OCI-LY1 (cell line): ENCODE measurements around the gene SEMA3F.
A peak's percentile ranks its signal among the peaks of the same experiment; 100 is the strongest.

ENCODE experiments used
- H2AFZ ChIP-seq: fragments of 200-600 bp; sonication (generic), shearing (Covaris generic); 2 replicates; pipeline ENCODE4 v1.6.0; 2014; ENCODE audit warnings: antibody characterized with exemption, mild to moderate bottlenecking, low read length
- H3F3A ChIP-seq: fragments of 200-600 bp; sonication (generic), shearing (Covaris generic); 2 replicates; pipeline ENCODE4 v1.6.0; 2014; ENCODE audit warnings: mild to moderate bottlenecking, antibody characterized with exemption, low read length, moderate library complexity; ENCODE audit not compliant: insufficient read depth
- H3K27ac ChIP-seq: fragments of 200-600 bp; sonication (generic); 2 replicates; pipeline ENCODE4 v1.5.1; 2014; ENCODE audit warnings: low read length, mixed run types, mild to moderate bottlenecking, low read depth; ENCODE audit not compliant: poor library complexity, severe bottlenecking
- H3K27me3 ChIP-seq: fragments of 200-600 bp; sonication (generic); 2 replicates; pipeline ENCODE4 v1.6.0; 2014; ENCODE audit warnings: antibody characterized with exemption, mild to moderate bottlenecking, low read length, moderate library complexity; ENCODE audit not compliant: insufficient read depth
- H3K36me3 ChIP-seq: fragments of 200-600 bp; sonication (generic); 2 replicates; pipeline ENCODE4 v1.6.1; 2014; ENCODE audit warnings: mild to moderate bottlenecking, antibody characterized with exemption, low read length, moderate library complexity, mixed read lengths; ENCODE audit not compliant: insufficient read depth
- H3K4me1 ChIP-seq: fragments of 200-600 bp; sonication (generic); 2 replicates; pipeline ENCODE4 v1.5.1; 2014; ENCODE audit warnings: mild to moderate bottlenecking, low read length, moderate library complexity; ENCODE audit not compliant: insufficient read depth, severe bottlenecking
- H3K4me2 ChIP-seq: fragments of 200-600 bp; sonication (generic), shearing (Covaris generic); 2 replicates; pipeline ENCODE4 v1.6.1; 2014; ENCODE audit warnings: low read length
- H3K4me3 ChIP-seq: fragments of 200-600 bp; sonication (generic); 2 replicates; pipeline ENCODE4 v1.5.1; 2014; ENCODE audit warnings: low read length, low read depth, mild to moderate bottlenecking, mixed read lengths; ENCODE audit not compliant: poor library complexity, severe bottlenecking
- H3K79me2 ChIP-seq: fragments of 200-600 bp; shearing (Covaris generic); 2 replicates; pipeline ENCODE4 v1.6.1; 2016; ENCODE audit warnings: mixed run types, low read length, mixed read lengths; ENCODE audit not compliant: insufficient read depth
- H3K9ac ChIP-seq: fragments of 200-600 bp; sonication (generic), shearing (Covaris generic); 2 replicates; pipeline ENCODE4 v1.6.1; 2014; ENCODE audit warnings: mild to moderate bottlenecking, low read length, mixed read lengths
- H3K9me2 ChIP-seq: fragments of 200-600 bp; sonication (generic), shearing (Covaris generic); 2 replicates; pipeline ENCODE4 v1.6.1; 2014; ENCODE audit warnings: low read depth, mild to moderate bottlenecking, low read length, mixed read lengths
- H3K9me3 ChIP-seq: fragments of 200-600 bp; shearing (Covaris generic); 2 replicates; pipeline ENCODE4 v1.6.1; 2014; ENCODE audit warnings: low read length, mixed read lengths
- H4K20me1 ChIP-seq: fragments of 200-600 bp; sonication (generic), shearing (Covaris generic); 2 replicates; pipeline ENCODE4 v1.6.0; 2016; ENCODE audit warnings: mild to moderate bottlenecking, low read length; ENCODE audit not compliant: insufficient read depth
- CTCF ChIP-seq: fragments of 200-600 bp; sonication (generic), shearing (Covaris generic); IDR thresholded peaks from 2 replicates; pipeline ENCODE4 v1.5.1; 2017; ENCODE audit warnings: mild to moderate bottlenecking, antibody characterized with exemption, low read length, moderate library complexity, mixed read lengths
- EZH2 ChIP-seq: fragments of 200-600 bp; sonication (generic), shearing (Covaris generic); IDR thresholded peaks from 2 replicates; pipeline ENCODE4 v1.8.0; 2017; ENCODE audit warnings: borderline replicate concordance, mixed run types, mild to moderate bottlenecking, antibody characterized with exemption, low read length, moderate library complexity, mixed read lengths

SEMA3F gene

GRCh38 chr3:50235716-50236483 is 80.8 kb downstream of the SEMA3F start, which contains the start of gene GNAI2:
Gene GNAI2, plus strand, starts transcription at chr3:50236204. Its CDS starts 132 bp downstream, at chr3:50236336.
- Histone ChIP-seq H4K20me1 (no peaks in the 10 kb centered on the region), H3K9me3 (no peaks in the 10 kb centered on the region), H3K4me2 (peak within 1 kb of the TSS; percentile 98), H3K27ac (peak within 1 kb of the TSS; percentile 78), H3K27me3 (no peaks in the 10 kb centered on the region), H3K4me1 (peaks cover 33% of the 10 kb centered on the region), H3K4me3 (peak within 1 kb of the TSS; percentile 93), H3K9me2 (no peaks in the 10 kb centered on the region), H2AFZ (no peak within 1 kb of the TSS), H3K79me2 (peaks cover 28% of the 10 kb centered on the region), H3F3A (no peaks in the 10 kb centered on the region), H3K36me3 (peaks cover 9% of the 10 kb centered on the region; the same call in 1 of the 2 replicates), H3K9ac (peak within 1 kb of the TSS; percentile 88)
- TF ChIP-seq EZH2 (no peak), CTCF (no peak)

GRCh38 chr3:50236484-50237132 is 81.5 kb downstream of the SEMA3F start:
- H3K4me1 ChIP-seq, result peaks cover 40% of the 10 kb centered on the region
- H3K4me3 ChIP-seq, result peak overlapping the region; percentile 93
- peaks cover 28% of the 10 kb centered on the region for H3K79me2 ChIP-seq
- no peaks in the 10 kb centered on the region for H3K9me2 ChIP-seq
- H3K27ac ChIP-seq, result peak overlapping the region; percentile 78
- no peaks in the 10 kb centered on the region for H4K20me1 ChIP-seq
- H3K27me3 ChIP-seq, result no peaks in the 10 kb centered on the region
- peak overlapping the region; percentile 88 for H3K9ac ChIP-seq
- no peaks in the 10 kb centered on the region for H3F3A ChIP-seq
- no peaks in the 10 kb centered on the region for H3K9me3 ChIP-seq
- H3K4me2 ChIP-seq, result peak overlapping the region; percentile 98
- TF ChIP-seq CTCF (no peak), EZH2 (no peak)
- H2AFZ ChIP-seq, result no peak overlapping the region
- H3K36me3 ChIP-seq, result peaks cover 9% of the 10 kb centered on the region; the same call in 1 of the 2 replicates

DNA sequence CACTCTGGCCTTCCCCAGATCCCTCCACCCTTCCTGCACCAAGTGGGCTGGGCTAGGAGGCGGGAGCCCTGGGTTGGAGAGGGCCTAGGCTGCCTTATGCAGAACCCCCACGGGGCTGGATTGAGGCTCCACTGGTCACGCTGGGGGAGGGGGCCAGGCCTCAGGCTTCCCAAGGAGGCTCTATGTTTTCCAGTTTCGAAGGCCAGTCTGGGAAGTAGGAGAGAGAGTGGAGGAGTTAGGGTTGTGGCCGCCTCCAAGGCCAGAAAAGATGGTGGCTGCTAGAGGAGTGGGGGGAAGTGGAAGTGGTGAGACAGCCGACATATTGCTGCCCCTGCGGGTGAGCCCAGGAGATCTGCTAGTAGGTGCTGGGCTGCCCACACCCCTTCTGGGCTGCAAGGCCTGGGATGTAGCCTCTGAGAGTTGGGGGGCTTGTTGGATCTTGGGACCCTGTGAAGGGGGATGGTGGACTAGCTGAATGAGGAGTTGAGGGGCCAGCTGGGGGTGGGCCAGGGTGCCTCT is 82.1 kb downstream of the SEMA3F start:
- Histone ChIP-seq H3K4me3 (peak overlapping the region; percentile 93), H3K36me3 (peaks cover 9% of the 10 kb centered on the region; the same call in 1 of the 2 replicates), H3F3A (no peaks in the 10 kb centered on the region), H3K27ac (peak overlapping the region; percentile 78), H3K27me3 (no peaks in the 10 kb centered on the region), H3K79me2 (peaks cover 28% of the 10 kb centered on the region), H3K9ac (peak overlapping the region; percentile 88), H3K9me3 (no peaks in the 10 kb centered on the region), H3K9me2 (no peaks in the 10 kb centered on the region), H2AFZ (no peak overlapping the region), H4K20me1 (no peaks in the 10 kb centered on the region), H3K4me2 (peak overlapping the region; percentile 98), H3K4me1 (peaks cover 46% of the 10 kb centered on the region)
- TF ChIP-seq EZH2, result no peak
- TF ChIP-seq CTCF, result no peak
